A549 (cell line): ENCODE measurements around the gene PPP1R11. TPM values are rescaled to one million over a fixed set of nuclear protein-coding genes. Genes with fewer than 3 reads are reported as not detected.

Source experiments
- ATAC-seq, 2 experiments: fragments of 200-7000 bp in 1 of 2; fragments of >200 bp in 1 of 2; cut with Nextera tagmentation in 1 of 2; cut with Tn5 transposase in 1 of 2; 3 replicates each; pipeline versions ENCODE4 v1.8.0 to v1.9.1; 2018 to 2020; ENCODE audit warnings: mild to moderate bottlenecking in 1 of 2, moderate library complexity in 1 of 2
- CTCF ChIA-PET: fragments of 300-600 bp; sonication (Branson Sonifier 250); formaldehyde crosslinking; extraction: SDS; loops from one replicate; lab custom pipeline; 2021; ENCODE audit warnings: antibody characterized with exemption, inconsistent platforms; lab: Yijun Ruan, JAX
- POLR2A ChIA-PET: fragments of 350-600 bp; formaldehyde crosslinking; extraction: SDS; loops from one replicate; lab custom pipeline; 2021; ENCODE audit warnings: antibody characterized with exemption, inconsistent platforms; lab: Yijun Ruan, JAX
- DNase-seq, 2 experiments: peaks; one replicate each; pipeline versions ENCODE4 v3.0.0 to v3.0.0-alpha.2; 2011 to 2016; ENCODE audit warnings: low read depth in 1 of 2, low spot score in 1 of 2
- FAIRE-seq: peaks from 2 replicates; lab custom pipeline; 2011; peaks lifted over from hg19 to GRCh38; lab: Jason Lieb, UNC
- H3K27ac ChIP-seq, 2 experiments: fragments of >200 bp; sonication (Bioruptor Twin); formaldehyde crosslinking; 3 replicates each; pipeline ENCODE4 v1.5.1; 2016 to 2017
- H3K4me1 ChIP-seq: fragments of >200 bp; sonication (Bioruptor Twin); formaldehyde crosslinking; 3 replicates; pipeline ENCODE4 v1.6.1; 2016
- H3K4me2 ChIP-seq: fragments of >200 bp; sonication (Bioruptor Twin); formaldehyde crosslinking; 3 replicates; pipeline ENCODE4 v1.6.1; 2016
- H3K4me3 ChIP-seq: fragments of >200 bp; sonication (Bioruptor Twin); formaldehyde crosslinking; 3 replicates; pipeline ENCODE4 v1.5.1; 2016
- H3K9me3 ChIP-seq: fragments of >200 bp; sonication (Bioruptor Twin); formaldehyde crosslinking; 3 replicates; pipeline ENCODE4 v1.6.1; 2016
- CBX2 ChIP-seq: fragments of 200-600 bp; sonication (generic); IDR thresholded peaks from 2 replicates; pipeline ENCODE4 v1.6.1; 2016; ENCODE audit warnings: low read depth, mild to moderate bottlenecking, borderline replicate concordance
- CBX8 ChIP-seq: fragments of 200-600 bp; sonication (generic); IDR thresholded peaks from 2 replicates; pipeline ENCODE4 v1.6.1; 2016
- CHD2 ChIP-seq: fragments of 150-350 bp; IDR thresholded peaks from 2 replicates; pipeline ENCODE4 v1.6.1; 2014; ENCODE audit warnings: low read length; ENCODE audit not compliant: partially characterized antibody
- CHD4 ChIP-seq: fragments of 200-600 bp; sonication (generic); IDR thresholded peaks from 2 replicates; pipeline ENCODE4 v1.6.1; 2016; ENCODE audit warnings: antibody characterized with exemption, mild to moderate bottlenecking, borderline replicate concordance
- EHMT2 ChIP-seq: fragments of 200-600 bp; sonication (generic); IDR thresholded peaks from 2 replicates; pipeline ENCODE4 v1.6.1; 2016; ENCODE audit warnings: antibody characterized with exemption, low read depth, mild to moderate bottlenecking, moderate library complexity
- EP300 ChIP-seq, 2 experiments: fragments of >200 bp; sonication (Bioruptor Twin); formaldehyde crosslinking; IDR thresholded peaks; 2 replicates in 1 of 2; 3 replicates in 1 of 2; pipeline ENCODE4 v1.6.1; 2016 to 2017
- ESRRA ChIP-seq: fragments of 150-350 bp; IDR thresholded peaks from 2 replicates; pipeline ENCODE4 v1.6.1; 2014; ENCODE audit warnings: mild to moderate bottlenecking, low read length, borderline replicate concordance
- FOSL2 ChIP-seq, 2 experiments: fragments of 450-650 bp in 1 of 2; fragments of >200 bp in 1 of 2; sonication (Bioruptor Twin) in 1 of 2; formaldehyde crosslinking; IDR thresholded peaks; 2 replicates each; pipeline versions ENCODE4 v1.5.0 to v1.6.1; 2016 to 2020; ENCODE audit warnings: mild to moderate bottlenecking in 1 of 2, moderate library complexity in 1 of 2
- FOXS1 ChIP-seq: fragments of 250-450 bp; sonication (Bioruptor Pico); IDR thresholded peaks from 2 replicates; pipeline ENCODE4 v1.5.0; 2020; ENCODE audit warnings: mild to moderate bottlenecking, moderate library complexity
- HDAC2 ChIP-seq: fragments of 200-600 bp; sonication (generic); IDR thresholded peaks from 2 replicates; pipeline ENCODE4 v1.6.1; 2016
- HEYL ChIP-seq: fragments of 250-450 bp; sonication (Bioruptor Pico); IDR thresholded peaks from 2 replicates; pipeline ENCODE4 v1.8.0; 2021; ENCODE audit warnings: mild to moderate bottlenecking, moderate library complexity
- HOXB5 ChIP-seq: fragments of 250-450 bp; sonication (Bioruptor Pico); IDR thresholded peaks from 2 replicates; pipeline ENCODE4 v1.5.0; 2020; ENCODE audit warnings: mild to moderate bottlenecking, moderate library complexity
- KDM1A ChIP-seq: fragments of 200-600 bp; sonication (generic); IDR thresholded peaks from 2 replicates; pipeline ENCODE4 v1.6.1; 2016; ENCODE audit warnings: low read depth, mild to moderate bottlenecking
- MAFK ChIP-seq: fragments of 450-650 bp; IDR thresholded peaks from 2 replicates; pipeline ENCODE4 v1.6.1; 2014; ENCODE audit not compliant: partially characterized antibody
- MAZ ChIP-seq: fragments of 150-350 bp; IDR thresholded peaks from 2 replicates; pipeline ENCODE4 v1.6.1; 2014; ENCODE audit warnings: antibody characterized with exemption, low read depth, low read length, borderline replicate concordance
- NFE2L2 ChIP-seq: fragments of 150-350 bp; conservative IDR thresholded peaks from 2 replicates; pipeline ENCODE4 v1.6.1; 2014; ENCODE audit warnings: low read length
- RAD21 ChIP-seq, 2 experiments: fragments of >200 bp in 1 of 2; sonication (Bioruptor Twin) in 1 of 2; formaldehyde crosslinking in 1 of 2; IDR thresholded peaks in 1 of 2; conservative IDR thresholded peaks in 1 of 2; 2 replicates in 1 of 2; 3 replicates in 1 of 2; pipeline ENCODE4 v1.6.1; 2012 to 2018; ENCODE audit warnings: inconsistent platforms in 1 of 2
- RARB ChIP-seq: fragments of 250-450 bp; sonication (Bioruptor Pico); IDR thresholded peaks from 2 replicates; pipeline ENCODE4 v1.8.0; 2021; ENCODE audit warnings: mild to moderate bottlenecking, moderate library complexity
- WGBS: methylation state at CpG from one replicate; pipeline ENCODE4 v1.1.6; 2017; ENCODE audit errors: missing lambda C conversion rate; 5-methylcytosine and 5-hydroxymethylcytosine counted together
- polyA plus RNA-seq, 4 experiments: library from polyadenylated mRNA; depleted of rRNA in 3 of 4; stranded (reverse); fragments of >200 nt; fragmentation: RNase III in 1 of 4; extraction: RNeasy Plus Mini Kit Qiagen cat#74134 plus additional on column Dnase treatment in 1 of 4; gene quantifications; 2 replicates in 3 of 4; 3 replicates in 1 of 4; pipeline ENCODE4 v1.2.3, GENCODE V29; 2011 to 2017
- TF ChIP-seq, protein P1 (sequence below): fragments of 250-450 bp; sonication (Bioruptor Pico); IDR thresholded peaks from 2 replicates; pipeline ENCODE4 v1.5.0; 2021; ENCODE audit warnings: mild to moderate bottlenecking, moderate library complexity, borderline replicate concordance
- TF ChIP-seq, protein P2 (sequence below): IDR thresholded peaks from 2 replicates; pipeline ENCODE4 v1.6.1; 2012
- TF ChIP-seq, protein P3 (sequence below): fragments of >200 bp; sonication (Bioruptor Twin); formaldehyde crosslinking; IDR thresholded peaks from 3 replicates; pipeline ENCODE4 v1.6.1; 2016
- TF ChIP-seq, protein P4 (sequence below): IDR thresholded peaks from 2 replicates; pipeline ENCODE4 v1.6.1; 2012

The PPP1R11 gene
- polyA plus RNA-seq, 2 of the 4 experiments (the other 2 are of a cell fraction): 34.3 to 61.6 TPM

DNA sequence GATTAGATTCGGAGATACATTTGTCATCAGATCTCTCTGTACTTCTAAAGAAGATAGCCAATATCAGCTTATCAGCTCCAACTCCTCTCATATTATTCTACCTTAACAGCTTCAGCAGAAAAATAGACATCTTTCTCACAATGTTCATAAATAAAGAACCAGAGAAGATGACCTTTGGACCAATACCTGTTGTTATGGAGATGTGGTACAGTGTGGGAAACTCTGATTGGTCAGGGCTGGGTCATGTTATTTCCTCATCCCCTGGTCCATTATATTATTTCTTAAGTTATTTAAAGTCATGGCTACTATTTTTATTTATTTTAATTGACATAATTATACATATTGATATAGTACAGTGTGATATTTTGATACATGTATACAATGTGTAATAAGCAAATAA lies 41.8 kb upstream of the PPP1R11 start:
- CTCF ChIA-PET: no interaction called here
- no peak for FAIRE-seq
- TF ChIP-seq, protein P1, sequence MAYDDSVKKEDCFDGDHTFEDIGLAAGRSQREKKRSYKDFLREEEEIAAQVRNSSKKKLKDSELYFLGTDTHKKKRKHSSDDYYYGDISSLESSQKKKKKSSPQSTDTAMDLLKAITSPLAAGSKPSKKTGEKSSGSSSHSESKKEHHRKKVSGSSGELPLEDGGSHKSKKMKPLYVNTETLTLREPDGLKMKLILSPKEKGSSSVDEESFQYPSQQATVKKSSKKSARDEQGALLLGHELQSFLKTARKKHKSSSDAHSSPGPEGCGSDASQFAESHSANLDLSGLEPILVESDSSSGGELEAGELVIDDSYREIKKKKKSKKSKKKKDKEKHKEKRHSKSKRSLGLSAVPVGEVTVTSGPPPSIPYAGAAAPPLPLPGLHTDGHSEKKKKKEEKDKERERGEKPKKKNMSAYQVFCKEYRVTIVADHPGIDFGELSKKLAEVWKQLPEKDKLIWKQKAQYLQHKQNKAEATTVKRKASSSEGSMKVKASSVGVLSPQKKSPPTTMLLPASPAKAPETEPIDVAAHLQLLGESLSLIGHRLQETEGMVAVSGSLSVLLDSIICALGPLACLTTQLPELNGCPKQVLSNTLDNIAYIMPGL (CRISPR knock-in tag): no peak
- TF ChIP-seq HDAC2 (no peak), KDM1A (no peak), ESRRA (no peak), HOXB5 (CRISPR knock-in tag) (no peak), RAD21 (conservative IDR thresholded peaks at IDR 0.05 in 1 of 2, IDR thresholded peaks at IDR 0.05 in 1 of 2) (no peak), RARB (CRISPR knock-in tag) (no peak), CHD2 (no peak), CBX2 (no peak), CHD4 (no peak), FOXS1 (no peak), CBX8 (no peak), FOSL2 (IDR thresholded peaks at IDR 0.05) (no peak), FOSL2 (CRISPR knock-in tag; IDR thresholded peaks at IDR 0.05) (no peak), MAZ (no peak), EP300 (IDR thresholded peaks at IDR 0.05) (no peak), MAFK (no peak)
- TF ChIP-seq, protein P2, sequence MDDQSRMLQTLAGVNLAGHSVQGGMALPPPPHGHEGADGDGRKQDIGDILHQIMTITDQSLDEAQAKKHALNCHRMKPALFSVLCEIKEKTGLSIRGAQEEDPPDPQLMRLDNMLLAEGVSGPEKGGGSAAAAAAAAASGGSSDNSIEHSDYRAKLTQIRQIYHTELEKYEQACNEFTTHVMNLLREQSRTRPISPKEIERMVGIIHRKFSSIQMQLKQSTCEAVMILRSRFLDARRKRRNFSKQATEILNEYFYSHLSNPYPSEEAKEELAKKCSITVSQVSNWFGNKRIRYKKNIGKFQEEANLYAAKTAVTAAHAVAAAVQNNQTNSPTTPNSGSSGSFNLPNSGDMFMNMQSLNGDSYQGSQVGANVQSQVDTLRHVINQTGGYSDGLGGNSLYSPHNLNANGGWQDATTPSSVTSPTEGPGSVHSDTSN: no peak
- TF ChIP-seq, all 56 proteins: peak for 0
- H3K4me1 ChIP-seq: no peaks in the 10 kb centered on the region
- 50% methylated on average over 1 of the region's 1 CpG for WGBS
- H3K27ac ChIP-seq: no peak overlapping the region
- DNase-seq: no peak
- no peak overlapping the region for H3K4me3 ChIP-seq
- POLR2A ChIA-PET: no interaction called here
- H3K4me2 ChIP-seq: no peak overlapping the region
- no peak for ATAC-seq
- H3K9me3 ChIP-seq: no peaks in the 10 kb centered on the region

DNA sequence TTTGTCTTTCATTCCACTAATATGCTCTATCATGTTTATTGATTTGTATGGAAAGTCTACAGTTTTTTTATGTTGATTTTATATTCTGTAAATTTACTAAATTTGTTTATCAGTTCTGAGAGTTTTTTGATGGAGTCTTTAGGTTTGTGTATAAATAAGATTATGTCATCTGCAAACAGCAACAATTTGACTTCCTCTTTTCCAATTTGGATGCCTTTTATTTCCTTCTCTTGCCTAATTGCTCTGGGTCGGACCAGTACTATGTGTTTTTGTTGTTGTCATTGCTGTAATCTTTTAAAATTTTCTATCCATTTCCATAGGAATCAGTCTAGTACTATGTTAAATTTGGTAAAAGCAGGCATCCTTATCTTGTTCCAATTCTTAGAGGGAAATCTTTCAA lies 37.4 kb upstream of the PPP1R11 start:
- Histone ChIP-seq H3K4me3 (no peak overlapping the region), H3K4me1 (peaks cover 9% of the 10 kb centered on the region; the same call in 2 of the 3 replicates), H3K4me2 (no peak overlapping the region), H3K9me3 (no peaks in the 10 kb centered on the region), H3K27ac (no peak overlapping the region)
- ChIA-PET POLR2A (no interaction called here), CTCF (interaction anchor here (1.4 kb wide), 1 partner anchor 181 kb away, joined by 3 read pairs; no protein-coding TSS in a partner anchor)
- FAIRE-seq: no peak
- WGBS: 87% methylated on average over 1 of the region's 1 CpG
- no peak for DNase-seq
- ATAC-seq: no peak
- TF ChIP-seq, protein P3, sequence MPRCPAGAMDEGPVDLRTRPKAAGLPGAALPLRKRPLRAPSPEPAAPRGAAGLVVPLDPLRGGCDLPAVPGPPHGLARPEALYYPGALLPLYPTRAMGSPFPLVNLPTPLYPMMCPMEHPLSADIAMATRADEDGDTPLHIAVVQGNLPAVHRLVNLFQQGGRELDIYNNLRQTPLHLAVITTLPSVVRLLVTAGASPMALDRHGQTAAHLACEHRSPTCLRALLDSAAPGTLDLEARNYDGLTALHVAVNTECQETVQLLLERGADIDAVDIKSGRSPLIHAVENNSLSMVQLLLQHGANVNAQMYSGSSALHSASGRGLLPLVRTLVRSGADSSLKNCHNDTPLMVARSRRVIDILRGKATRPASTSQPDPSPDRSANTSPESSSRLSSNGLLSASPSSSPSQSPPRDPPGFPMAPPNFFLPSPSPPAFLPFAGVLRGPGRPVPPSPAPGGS: no peak
- TF ChIP-seq HEYL: no peak
- TF ChIP-seq CHD2: no peak
- TF ChIP-seq, protein P4, sequence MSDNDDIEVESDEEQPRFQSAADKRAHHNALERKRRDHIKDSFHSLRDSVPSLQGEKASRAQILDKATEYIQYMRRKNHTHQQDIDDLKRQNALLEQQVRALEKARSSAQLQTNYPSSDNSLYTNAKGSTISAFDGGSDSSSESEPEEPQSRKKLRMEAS: no peak
- no peak for TF ChIP-seq NFE2L2
- TF ChIP-seq CBX2: no peak
- TF ChIP-seq CBX8: no peak
- TF ChIP-seq, protein P1 (CRISPR knock-in tag): no peak
- TF ChIP-seq EHMT2: no peak
- no peak for TF ChIP-seq EP300 (IDR thresholded peaks at IDR 0.05)
